OCI-LY3 (cell line): ENCODE measurements around the gene PARD3B.

Source experiments
- H2AFZ ChIP-seq: fragments of 200-600, 300-600 bp; shearing (Covaris generic); 2 replicates; pipeline ENCODE4 v1.6.0; 2014; ENCODE audit warnings: antibody characterized with exemption, low read depth, low read length
- H3K27ac ChIP-seq: fragments of 200-600, 300-600 bp; sonication (generic); 2 replicates; pipeline ENCODE4 v1.5.1; 2014; ENCODE audit warnings: mild to moderate bottlenecking, low read length, moderate library complexity, mixed read lengths
- H3K27me3 ChIP-seq: fragments of 200-600, 300-600 bp; sonication (generic); 2 replicates; pipeline ENCODE4 v1.6.1; 2014; ENCODE audit warnings: low read depth, low read length, mixed read lengths
- H3K36me3 ChIP-seq: fragments of 200-600, 300-600 bp; sonication (generic); replicated peaks from 2 replicates; pipeline ENCODE3; 2014; ENCODE audit warnings: low read depth, low read length, mixed read lengths
- H3K4me1 ChIP-seq: fragments of 300-600, 200-600 bp; sonication (generic); 2 replicates; pipeline ENCODE4 v1.6.1; 2014; ENCODE audit warnings: low read length, mixed read lengths
- H3K4me2 ChIP-seq: fragments of 200-600, 300-600 bp; sonication (generic); 2 replicates; pipeline ENCODE4 v1.6.1; 2014; ENCODE audit warnings: low read length, mixed read lengths
- H3K4me3 ChIP-seq: fragments of 300-600, 200-600 bp; sonication (generic); 2 replicates; pipeline ENCODE4 v1.5.1; 2014; ENCODE audit warnings: antibody characterized with exemption, mild to moderate bottlenecking, low read length, moderate library complexity
- H3K79me2 ChIP-seq: fragments of 300-600, 200-600 bp; shearing (Covaris generic); 2 replicates; pipeline ENCODE4 v1.6.1; 2014; ENCODE audit warnings: mild to moderate bottlenecking, low read length, mixed read lengths
- H3K9ac ChIP-seq: fragments of 300-600, 200-600 bp; shearing (Covaris generic); 2 replicates; pipeline ENCODE4 v1.6.0; 2014; ENCODE audit warnings: mild to moderate bottlenecking, low read length, moderate library complexity
- H3K9me3 ChIP-seq: fragments of 200-600, 300-600 bp; shearing (Covaris generic); 2 replicates; pipeline ENCODE4 v1.6.1; 2014; ENCODE audit warnings: low read length, mixed read lengths; ENCODE audit not compliant: insufficient read depth
- H4K20me1 ChIP-seq: fragments of 200-600, 300-600 bp; sonication (generic); 2 replicates; pipeline ENCODE4 v1.6.1; 2016; ENCODE audit warnings: low read length, mixed read lengths; ENCODE audit not compliant: insufficient read depth
- EZH2phosphoT487 ChIP-seq: fragments of 200-600 bp; shearing (Covaris generic); IDR thresholded peaks from 2 replicates; pipeline ENCODE4 v1.6.1; 2018; ENCODE audit warnings: antibody characterized with exemption, mixed run types, low read depth
- TF ChIP-seq, protein P1 (sequence below): fragments of 200-600, 300-600 bp; sonication (generic); IDR thresholded peaks from 2 replicates; pipeline ENCODE4 v1.5.1; 2014; ENCODE audit warnings: antibody characterized with exemption, low read length, low read depth

The PARD3B gene

DNA sequence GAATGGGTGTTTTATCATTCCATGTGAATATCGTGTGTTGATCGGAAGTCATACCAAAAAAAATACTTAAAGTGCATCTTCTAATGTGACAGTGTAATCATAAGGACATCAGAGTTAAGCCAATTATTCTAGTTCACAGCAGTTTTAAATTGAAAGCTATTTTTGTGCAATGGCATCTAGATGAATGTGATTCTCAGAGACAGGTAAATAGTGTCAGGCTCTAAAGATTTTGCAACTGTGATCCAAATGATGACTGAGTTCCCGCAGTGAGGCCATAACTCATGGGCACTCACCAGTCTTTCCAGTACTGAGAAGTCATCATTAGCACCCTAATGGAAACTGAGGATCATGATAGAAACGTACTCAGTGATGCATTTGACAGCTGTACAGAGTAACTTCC is 542.6 kb downstream of the PARD3B start:
- Histone ChIP-seq H3K36me3 (no peaks in the 10 kb centered on the region), H3K4me3 (no peak overlapping the region), H2AFZ (no peak overlapping the region)

DNA sequence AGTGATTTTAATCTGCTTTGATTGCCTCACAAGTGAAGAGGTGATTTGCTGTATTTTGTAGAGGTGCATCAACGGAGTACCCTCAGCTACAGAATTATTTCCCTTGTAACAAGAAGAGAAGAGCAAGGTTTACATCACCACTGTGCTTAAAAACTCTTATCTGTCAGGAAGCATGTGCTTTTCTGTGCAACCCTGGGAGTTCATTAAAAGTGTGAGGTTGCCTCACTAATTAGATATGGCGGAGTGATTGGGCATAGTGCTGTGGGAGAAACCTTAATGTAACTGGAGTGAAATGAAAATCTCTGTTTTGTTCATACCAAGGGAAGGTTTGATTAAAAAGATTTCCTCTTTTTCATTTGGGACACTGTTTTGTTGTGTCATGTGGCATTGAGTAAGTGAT is 544.7 kb downstream of the PARD3B start:
- Histone ChIP-seq H3K79me2 (no peaks in the 10 kb centered on the region), H4K20me1 (no peaks in the 10 kb centered on the region), H2AFZ (no peak overlapping the region), H3K4me1 (no peaks in the 10 kb centered on the region), H3K9me3 (no peaks in the 10 kb centered on the region), H3K4me3 (no peak overlapping the region), H3K4me2 (no peak overlapping the region), H3K27me3 (no peaks in the 10 kb centered on the region; the same call in 1 of the 2 replicates), H3K27ac (no peak overlapping the region), H3K9ac (no peak overlapping the region), H3K36me3 (no peaks in the 10 kb centered on the region)
- TF ChIP-seq, protein P1, sequence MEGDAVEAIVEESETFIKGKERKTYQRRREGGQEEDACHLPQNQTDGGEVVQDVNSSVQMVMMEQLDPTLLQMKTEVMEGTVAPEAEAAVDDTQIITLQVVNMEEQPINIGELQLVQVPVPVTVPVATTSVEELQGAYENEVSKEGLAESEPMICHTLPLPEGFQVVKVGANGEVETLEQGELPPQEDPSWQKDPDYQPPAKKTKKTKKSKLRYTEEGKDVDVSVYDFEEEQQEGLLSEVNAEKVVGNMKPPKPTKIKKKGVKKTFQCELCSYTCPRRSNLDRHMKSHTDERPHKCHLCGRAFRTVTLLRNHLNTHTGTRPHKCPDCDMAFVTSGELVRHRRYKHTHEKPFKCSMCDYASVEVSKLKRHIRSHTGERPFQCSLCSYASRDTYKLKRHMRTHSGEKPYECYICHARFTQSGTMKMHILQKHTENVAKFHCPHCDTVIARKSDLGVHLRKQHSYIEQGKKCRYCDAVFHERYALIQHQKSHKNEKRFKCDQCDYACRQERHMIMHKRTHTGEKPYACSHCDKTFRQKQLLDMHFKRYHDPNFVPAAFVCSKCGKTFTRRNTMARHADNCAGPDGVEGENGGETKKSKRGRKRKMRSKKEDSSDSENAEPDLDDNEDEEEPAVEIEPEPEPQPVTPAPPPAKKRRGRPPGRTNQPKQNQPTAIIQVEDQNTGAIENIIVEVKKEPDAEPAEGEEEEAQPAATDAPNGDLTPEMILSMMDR = no peak
- TF ChIP-seq EZH2phosphoT487 = no peak

More for the DNA sequence above, 542.6 kb downstream of the PARD3B start:
- no peaks in the 10 kb centered on the region for H3K9me3 ChIP-seq
- H3K27ac ChIP-seq = no peak overlapping the region
- no peaks in the 10 kb centered on the region; the same call in 1 of the 2 replicates for H3K27me3 ChIP-seq
- no peaks in the 10 kb centered on the region for H3K79me2 ChIP-seq
- H3K9ac ChIP-seq = no peak overlapping the region
- no peaks in the 10 kb centered on the region for H4K20me1 ChIP-seq
- TF ChIP-seq, protein P1 = no peak
- no peak for TF ChIP-seq EZH2phosphoT487
- no peaks in the 10 kb centered on the region for H3K4me1 ChIP-seq
- no peak overlapping the region for H3K4me2 ChIP-seq

DNA sequence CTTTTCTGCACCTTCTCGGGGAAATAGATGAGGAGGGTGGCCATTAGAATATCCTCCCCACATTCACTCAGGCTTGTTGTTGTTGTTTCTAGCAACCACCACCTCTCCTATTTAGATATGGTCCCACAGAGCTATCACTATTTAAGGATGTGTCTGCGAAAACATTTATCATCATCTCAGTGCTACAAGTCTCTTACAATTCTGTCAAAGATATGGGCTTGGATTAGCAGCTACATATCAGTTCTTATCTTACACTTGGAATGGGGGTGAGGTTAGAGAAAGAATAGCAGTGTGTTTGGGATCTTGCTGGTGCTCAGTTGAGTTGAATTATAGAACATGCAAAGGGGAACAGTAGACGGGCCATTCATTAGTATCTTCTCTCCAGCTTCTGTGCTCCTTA is 546.1 kb downstream of the PARD3B start:
- Histone ChIP-seq H4K20me1 (no peaks in the 10 kb centered on the region), H2AFZ (no peak overlapping the region), H3K79me2 (no peaks in the 10 kb centered on the region), H3K9ac (no peak overlapping the region), H3K4me3 (no peak overlapping the region), H3K27ac (no peak overlapping the region), H3K27me3 (no peaks in the 10 kb centered on the region; the same call in 1 of the 2 replicates), H3K36me3 (no peaks in the 10 kb centered on the region), H3K9me3 (no peaks in the 10 kb centered on the region), H3K4me2 (no peak overlapping the region), H3K4me1 (no peaks in the 10 kb centered on the region)
- no peak for TF ChIP-seq EZH2phosphoT487
- TF ChIP-seq, protein P1 = no peak

DNA sequence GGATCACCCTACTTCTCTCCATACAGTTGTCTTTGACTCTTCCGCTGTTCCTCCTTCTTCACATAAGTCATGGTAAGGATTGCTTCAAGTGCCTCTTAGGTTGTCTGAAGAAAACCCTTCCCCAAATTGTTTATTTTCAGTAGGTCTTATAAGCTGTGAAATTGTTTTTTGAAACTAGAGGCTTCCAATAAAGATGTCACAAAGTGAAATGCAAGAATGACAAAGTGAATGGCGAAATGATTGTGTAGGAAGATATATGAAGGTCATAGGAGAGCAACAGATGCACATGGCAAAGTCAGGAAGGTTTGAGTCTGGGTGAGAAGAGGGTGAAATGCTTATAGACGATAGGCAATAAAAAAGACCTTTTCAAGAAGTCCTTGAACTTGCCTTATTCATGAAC is 548.8 kb downstream of the PARD3B start:
- Histone ChIP-seq H3K9ac (no peak overlapping the region), H3K4me1 (no peaks in the 10 kb centered on the region), H2AFZ (no peak overlapping the region), H3K79me2 (no peaks in the 10 kb centered on the region), H3K9me3 (no peaks in the 10 kb centered on the region), H4K20me1 (no peaks in the 10 kb centered on the region), H3K27ac (no peak overlapping the region), H3K27me3 (no peaks in the 10 kb centered on the region; the same call in 1 of the 2 replicates), H3K4me2 (no peak overlapping the region), H3K36me3 (no peaks in the 10 kb centered on the region), H3K4me3 (no peak overlapping the region)
- TF ChIP-seq EZH2phosphoT487 = no peak
- TF ChIP-seq, protein P1 = no peak
